NB4 (cell line): ENCODE data around the gene SLC38A11.
"Not testable (repeated sequence)": the region's sequence is repeated elsewhere in the genome, so short reads cannot be mapped to it uniquely, and the experiment has no call there.

ENCODE experiments used
- MAX ChIP-seq: IDR thresholded peaks from 2 replicates; pipeline ENCODE4 v1.6.1; 2011; ENCODE audit warnings: low read depth, low read length
- MYC ChIP-seq: IDR thresholded peaks from 2 replicates; pipeline ENCODE4 v1.6.1; 2011; ENCODE audit warnings: low read depth, low read length
- POLR2A ChIP-seq: IDR thresholded peaks from 2 replicates; pipeline ENCODE4 v1.6.1; 2011; ENCODE audit warnings: mild to moderate bottlenecking; ENCODE audit not compliant: insufficient read length; ENCODE audit errors: extremely low read depth
- TF ChIP-seq, protein P1 (sequence below): IDR thresholded peaks from one replicate; pipeline ENCODE4 v1.5.1; 2012; ENCODE audit warnings: low read depth, low read length

DNA sequence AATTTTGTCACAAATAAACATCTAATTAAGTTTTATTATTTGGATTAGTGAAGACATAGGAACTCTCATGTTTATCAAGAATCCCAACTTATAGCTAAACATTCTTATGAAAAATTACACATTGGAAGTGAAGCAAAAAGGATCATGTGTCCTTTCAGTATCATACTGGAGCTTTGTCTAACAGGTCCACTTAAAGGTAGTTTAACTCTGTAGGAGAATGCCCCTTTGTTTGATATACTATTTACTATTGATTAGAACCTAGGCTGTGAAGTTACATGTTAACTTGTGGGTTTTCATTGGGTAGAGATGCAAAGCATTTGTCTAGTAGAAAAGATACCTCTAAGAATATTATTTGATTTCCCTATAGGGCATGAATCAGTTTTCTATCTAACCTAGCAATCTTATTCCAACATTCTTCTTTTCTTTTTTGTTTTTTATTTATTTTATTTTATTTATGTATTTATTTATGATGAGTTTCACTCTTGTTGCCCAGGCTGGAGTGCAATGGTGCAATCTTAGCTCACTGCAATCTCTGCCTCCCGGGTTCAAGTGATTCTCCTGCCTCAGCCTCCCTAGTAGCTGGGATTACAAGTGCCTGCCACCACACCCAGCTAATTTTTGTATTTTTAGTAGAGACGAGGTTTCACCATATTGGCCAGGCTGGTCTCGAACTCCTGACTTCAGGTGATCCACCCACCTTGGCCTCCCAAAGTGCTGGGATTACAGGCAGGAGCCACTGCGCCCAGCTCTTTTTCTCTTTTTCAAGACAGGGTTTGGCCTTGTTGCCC, 95.2 kb downstream of the SLC38A11 start:
- not testable (repeated sequence) for TF ChIP-seq POLR2A, MYC, MAX
- TF ChIP-seq, protein P1, sequence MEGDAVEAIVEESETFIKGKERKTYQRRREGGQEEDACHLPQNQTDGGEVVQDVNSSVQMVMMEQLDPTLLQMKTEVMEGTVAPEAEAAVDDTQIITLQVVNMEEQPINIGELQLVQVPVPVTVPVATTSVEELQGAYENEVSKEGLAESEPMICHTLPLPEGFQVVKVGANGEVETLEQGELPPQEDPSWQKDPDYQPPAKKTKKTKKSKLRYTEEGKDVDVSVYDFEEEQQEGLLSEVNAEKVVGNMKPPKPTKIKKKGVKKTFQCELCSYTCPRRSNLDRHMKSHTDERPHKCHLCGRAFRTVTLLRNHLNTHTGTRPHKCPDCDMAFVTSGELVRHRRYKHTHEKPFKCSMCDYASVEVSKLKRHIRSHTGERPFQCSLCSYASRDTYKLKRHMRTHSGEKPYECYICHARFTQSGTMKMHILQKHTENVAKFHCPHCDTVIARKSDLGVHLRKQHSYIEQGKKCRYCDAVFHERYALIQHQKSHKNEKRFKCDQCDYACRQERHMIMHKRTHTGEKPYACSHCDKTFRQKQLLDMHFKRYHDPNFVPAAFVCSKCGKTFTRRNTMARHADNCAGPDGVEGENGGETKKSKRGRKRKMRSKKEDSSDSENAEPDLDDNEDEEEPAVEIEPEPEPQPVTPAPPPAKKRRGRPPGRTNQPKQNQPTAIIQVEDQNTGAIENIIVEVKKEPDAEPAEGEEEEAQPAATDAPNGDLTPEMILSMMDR = not testable (repeated sequence)
